WTC11 (cell line): ENCODE data around the gene TMEM14A.

Experiments
- CREB1 ChIP-seq: sonication (generic); formaldehyde crosslinking; IDR thresholded peaks from 2 replicates; pipeline ENCODE4 v1.8.0; 2023; ENCODE audit warnings: mild to moderate bottlenecking, missing genetic modification reagents
- CREM ChIP-seq: sonication (generic); formaldehyde crosslinking; IDR thresholded peaks from 2 replicates; pipeline ENCODE4 v1.8.1; 2022; ENCODE audit warnings: mild to moderate bottlenecking, missing genetic modification reagents, moderate library complexity
- CTCF ChIP-seq: fragments of 200-600 bp; IDR thresholded peaks from 2 replicates; pipeline ENCODE4 v1.8.0; 2022; ENCODE audit warnings: antibody characterized with exemption
- FOXJ3 ChIP-seq: sonication (generic); formaldehyde crosslinking; IDR thresholded peaks from 2 replicates; pipeline ENCODE4 v1.9.0; 2021; ENCODE audit warnings: missing genetic modification reagents, mild to moderate bottlenecking, borderline replicate concordance
- FOXK1 ChIP-seq: sonication (generic); formaldehyde crosslinking; IDR thresholded peaks from 2 replicates; pipeline ENCODE4 v1.8.0; 2022; ENCODE audit warnings: mild to moderate bottlenecking, moderate library complexity, missing genetic modification reagents
- HMGA2 ChIP-seq: fragments of 250-450 bp; sonication (Bioruptor Pico); IDR thresholded peaks from 2 replicates; pipeline ENCODE4 v1.4.0; 2021; ENCODE audit warnings: mild to moderate bottlenecking, moderate library complexity
- MAX ChIP-seq: sonication (generic); formaldehyde crosslinking; IDR thresholded peaks from 2 replicates; pipeline ENCODE4 v1.8.0; 2022; ENCODE audit warnings: mild to moderate bottlenecking, missing genetic modification reagents
- RELA ChIP-seq: sonication (generic); formaldehyde crosslinking; IDR thresholded peaks from 2 replicates; pipeline ENCODE4 v1.8.1; 2022; ENCODE audit warnings: missing genetic modification reagents, mild to moderate bottlenecking, borderline replicate concordance
- ZNF263 ChIP-seq: sonication (generic); formaldehyde crosslinking; IDR thresholded peaks from 2 replicates; pipeline ENCODE4 v1.8.1; 2022; ENCODE audit warnings: low read depth, mild to moderate bottlenecking, moderate library complexity, missing genetic modification reagents
- TF ChIP-seq, protein P1 (sequence below): sonication (generic); formaldehyde crosslinking; IDR thresholded peaks from 2 replicates; pipeline ENCODE4 v1.8.0; 2022; ENCODE audit warnings: mild to moderate bottlenecking, missing genetic modification reagents
- TF ChIP-seq, protein P2 (sequence below): sonication (generic); formaldehyde crosslinking; IDR thresholded peaks from 2 replicates; pipeline ENCODE4 v1.8.1; 2023; ENCODE audit warnings: mild to moderate bottlenecking, missing genetic modification reagents, moderate library complexity

- TF ChIP-seq CREB1 (CRISPR knock-in tag) (no peak), MAX (CRISPR knock-in tag) (no peak), HMGA2 (CRISPR knock-in tag) (no peak), CTCF (no peak), FOXK1 (CRISPR knock-in tag) (no peak), RELA (CRISPR knock-in tag) (no peak), FOXJ3 (CRISPR knock-in tag) (no peak), CREM (CRISPR knock-in tag) (no peak), ZNF263 (CRISPR knock-in tag) (no peak)
- TF ChIP-seq, protein P1, sequence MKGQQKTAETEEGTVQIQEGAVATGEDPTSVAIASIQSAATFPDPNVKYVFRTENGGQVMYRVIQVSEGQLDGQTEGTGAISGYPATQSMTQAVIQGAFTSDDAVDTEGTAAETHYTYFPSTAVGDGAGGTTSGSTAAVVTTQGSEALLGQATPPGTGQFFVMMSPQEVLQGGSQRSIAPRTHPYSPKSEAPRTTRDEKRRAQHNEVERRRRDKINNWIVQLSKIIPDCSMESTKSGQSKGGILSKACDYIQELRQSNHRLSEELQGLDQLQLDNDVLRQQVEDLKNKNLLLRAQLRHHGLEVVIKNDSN (CRISPR knock-in tag), result no peak
- TF ChIP-seq, protein P2, sequence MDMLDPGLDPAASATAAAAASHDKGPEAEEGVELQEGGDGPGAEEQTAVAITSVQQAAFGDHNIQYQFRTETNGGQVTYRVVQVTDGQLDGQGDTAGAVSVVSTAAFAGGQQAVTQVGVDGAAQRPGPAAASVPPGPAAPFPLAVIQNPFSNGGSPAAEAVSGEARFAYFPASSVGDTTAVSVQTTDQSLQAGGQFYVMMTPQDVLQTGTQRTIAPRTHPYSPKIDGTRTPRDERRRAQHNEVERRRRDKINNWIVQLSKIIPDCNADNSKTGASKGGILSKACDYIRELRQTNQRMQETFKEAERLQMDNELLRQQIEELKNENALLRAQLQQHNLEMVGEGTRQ (CRISPR knock-in tag), result no peak
These were observed 31.4 kb upstream of the TMEM14A start for GRCh38 chr6:52639493-52639892.
